GM18519 (cell line): ENCODE results near the gene SNTB2.
A peak's percentile ranks its signal among the peaks of the same experiment; 100 is the strongest.
"Not testable (repeated sequence)": the region's sequence is repeated elsewhere in the genome, so short reads cannot be mapped to it uniquely, and the experiment has no call there.

Source experiments
- ATAC-seq: cut with Tn5 transposase; IDR thresholded peaks from one replicate; pipeline ENCODE4 v1.9.1; 2021; ENCODE audit warnings: mild to moderate bottlenecking, moderate library complexity; ENCODE audit not compliant: unreplicated experiment, low FRiP score

The SNTB2 gene

DNA sequence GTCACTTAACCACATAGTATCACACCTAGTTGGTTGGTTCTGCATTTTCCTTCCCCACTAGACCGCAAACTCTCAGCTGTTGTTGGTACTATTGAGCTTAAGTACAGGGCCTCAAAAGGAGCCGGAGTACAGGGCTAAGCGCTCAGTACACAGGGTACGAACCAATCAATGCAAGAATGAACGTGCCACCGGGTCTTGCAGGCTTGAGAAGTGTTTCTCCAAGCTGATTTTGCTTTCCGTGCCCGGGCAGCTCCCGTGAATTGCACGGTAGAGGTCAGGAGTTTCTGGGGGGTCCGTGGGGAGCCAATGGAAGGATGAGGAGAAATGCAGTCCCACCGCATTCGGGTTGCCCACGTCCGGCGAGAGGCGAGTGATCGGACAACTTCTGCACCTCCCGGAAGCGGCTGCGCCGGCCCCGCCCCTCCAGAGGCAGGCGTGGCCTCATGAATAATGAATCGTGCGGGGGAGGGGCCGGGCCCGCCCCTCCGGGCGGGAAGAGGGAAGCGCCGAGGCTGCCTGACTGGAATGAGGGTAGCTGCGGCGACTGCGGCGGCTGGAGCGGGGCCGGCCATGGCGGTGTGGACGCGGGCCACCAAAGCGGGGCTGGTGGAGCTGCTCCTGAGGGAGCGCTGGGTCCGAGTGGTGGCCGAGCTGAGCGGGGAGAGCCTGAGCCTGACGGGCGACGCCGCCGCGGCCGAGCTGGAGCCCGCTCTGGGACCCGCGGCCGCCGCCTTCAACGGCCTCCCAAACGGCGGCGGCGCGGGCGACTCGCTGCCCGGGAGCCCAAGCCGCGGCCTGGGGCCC is at the start of gene SNTB2:
SNTB2 (plus strand) TSS at position 523 of the 804 bp plus-strand sequence; CDS start at position 526, 3 bp downstream.
- ATAC-seq: peak; percentile 46

DNA sequence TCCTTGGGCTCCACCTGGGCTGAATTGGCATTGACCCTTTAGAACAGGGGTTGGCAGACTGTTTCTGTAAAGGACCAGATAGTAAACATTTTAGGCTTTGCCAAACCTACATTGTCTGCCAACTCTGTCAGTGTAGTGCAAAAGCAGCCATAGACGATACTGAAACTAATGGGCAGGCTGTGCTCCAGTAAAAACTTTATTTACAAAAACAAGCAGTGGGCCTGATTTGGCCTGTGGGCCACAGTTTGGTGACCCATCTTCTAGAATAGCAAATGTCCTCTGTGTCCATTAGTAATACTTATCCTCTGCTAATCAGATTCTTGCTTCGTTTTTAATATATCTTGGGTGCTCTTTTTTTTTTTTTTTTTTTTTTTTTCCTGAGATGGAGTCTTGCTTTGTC is 48.4 kb upstream of the SNTB2 start:
- no peak for ATAC-seq

DNA sequence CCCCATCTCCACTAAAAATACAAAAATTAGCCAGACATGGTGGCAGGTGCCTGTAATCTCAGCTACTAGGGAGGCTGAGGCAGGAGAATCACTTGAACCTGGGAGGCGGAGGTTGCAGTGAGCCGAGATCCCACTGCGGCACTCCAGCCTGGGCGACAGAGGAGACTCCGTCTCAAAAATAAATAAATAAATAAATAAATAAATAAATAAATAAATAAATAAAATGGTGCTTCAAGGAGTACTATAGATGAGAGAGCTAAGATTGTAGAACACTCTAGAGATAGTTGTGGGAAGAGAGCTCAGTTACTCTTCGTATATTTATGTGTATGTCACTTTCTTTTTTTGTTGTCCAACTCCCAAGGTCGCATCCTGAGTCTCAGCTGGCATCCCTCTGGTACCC is 47.5 kb upstream of the SNTB2 start:
- ATAC-seq: not testable (repeated sequence)

DNA sequence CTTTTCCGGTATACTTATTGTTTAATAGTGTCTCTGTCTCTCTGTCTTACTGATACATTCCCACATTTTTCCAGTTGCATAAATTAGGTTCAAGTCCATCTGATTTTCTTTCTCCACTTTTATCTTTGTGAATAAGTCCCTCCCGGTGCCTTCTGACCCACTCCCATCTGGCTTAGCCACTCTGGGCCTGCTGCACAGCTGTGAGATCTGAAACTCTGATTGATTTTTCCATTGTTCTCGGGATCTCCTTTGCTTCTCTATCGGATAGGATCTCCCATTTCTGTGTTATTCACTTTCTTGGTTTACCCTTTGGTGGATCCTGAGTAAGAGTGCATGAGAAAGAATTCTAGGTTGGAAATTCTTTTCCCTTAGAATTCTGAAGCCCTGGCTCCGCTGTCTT is 46.0 kb upstream of the SNTB2 start:
- no peak for ATAC-seq

DNA sequence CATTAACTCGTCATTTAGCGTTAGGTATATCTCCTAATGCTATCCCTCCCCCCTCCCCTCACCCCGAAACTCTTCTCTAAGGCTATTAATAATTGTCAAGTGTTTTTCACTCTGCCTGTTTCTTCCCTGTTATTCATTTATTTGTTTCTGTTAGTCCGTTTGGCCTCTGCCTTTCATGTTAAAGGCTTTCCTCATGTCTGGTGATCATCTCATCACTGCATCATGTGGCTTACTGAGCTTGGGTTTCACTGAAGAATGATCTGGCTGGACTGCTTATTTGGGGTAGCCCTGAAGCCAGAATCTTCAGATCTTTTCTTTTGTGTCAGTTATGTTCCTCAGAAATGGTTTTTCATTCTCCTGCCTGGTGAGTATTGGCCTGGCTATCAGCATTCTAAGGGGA is 45.0 kb upstream of the SNTB2 start:
- no peak for ATAC-seq

DNA sequence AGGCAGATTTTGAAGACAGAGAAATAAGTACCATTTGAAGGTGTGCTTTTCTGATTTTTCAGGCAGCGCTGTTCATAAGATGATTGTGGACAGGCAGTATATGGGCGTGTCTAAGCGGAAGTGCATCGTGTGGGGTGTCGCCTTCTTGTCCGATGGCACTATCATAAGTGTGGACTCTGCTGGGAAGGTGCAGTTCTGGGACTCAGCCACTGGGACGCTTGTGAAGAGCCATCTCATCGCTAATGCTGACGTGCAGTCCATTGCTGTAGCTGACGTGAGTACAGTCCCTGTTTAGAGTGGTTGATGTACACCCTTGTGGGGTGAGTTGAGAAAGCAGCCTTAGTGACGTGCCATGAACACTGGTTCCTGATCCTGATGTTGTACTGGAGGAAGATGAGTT is 43.8 kb upstream of the SNTB2 start:
- no peak for ATAC-seq

DNA sequence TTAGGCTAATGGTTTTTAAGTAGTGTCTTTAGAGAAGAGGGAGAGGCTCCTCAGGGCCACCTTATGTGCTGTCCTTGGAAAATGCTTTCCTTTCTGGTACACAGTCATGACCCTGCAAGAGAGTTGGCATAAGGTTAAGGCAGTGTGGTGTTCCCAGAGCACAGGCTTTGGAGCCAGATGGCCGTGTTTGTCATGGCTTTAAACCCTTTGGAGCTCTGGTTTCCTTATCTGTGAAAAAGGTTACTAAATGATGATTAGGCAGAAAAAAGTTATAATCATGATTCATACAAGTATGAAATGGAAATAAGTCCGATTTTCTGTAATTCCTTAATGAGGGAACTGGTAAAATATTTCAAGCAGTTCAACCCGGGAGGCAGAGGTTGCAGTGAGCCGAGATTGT is 41.3 kb upstream of the SNTB2 start:
- ATAC-seq: no peak

DNA sequence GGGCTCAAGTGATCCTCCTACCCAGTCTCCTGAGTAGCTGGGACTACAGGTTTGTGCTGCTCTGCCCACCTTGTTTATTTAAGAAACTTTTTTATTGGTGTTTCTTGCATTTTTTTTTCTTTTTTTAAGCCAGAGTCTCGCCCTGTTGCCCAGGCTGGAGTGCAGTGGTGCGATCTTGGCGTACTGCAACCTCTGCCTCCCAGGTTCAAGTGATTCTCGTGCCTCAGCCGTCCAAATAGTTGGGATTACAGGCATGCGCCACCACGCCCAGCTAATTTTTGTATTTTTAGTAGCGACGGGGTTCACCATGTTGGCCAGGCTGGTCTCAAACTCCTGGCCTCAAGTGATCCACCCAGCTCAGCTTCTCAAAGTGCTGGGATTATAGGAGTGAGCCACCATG is 37.3 kb upstream of the SNTB2 start:
- not testable (repeated sequence) for ATAC-seq

DNA sequence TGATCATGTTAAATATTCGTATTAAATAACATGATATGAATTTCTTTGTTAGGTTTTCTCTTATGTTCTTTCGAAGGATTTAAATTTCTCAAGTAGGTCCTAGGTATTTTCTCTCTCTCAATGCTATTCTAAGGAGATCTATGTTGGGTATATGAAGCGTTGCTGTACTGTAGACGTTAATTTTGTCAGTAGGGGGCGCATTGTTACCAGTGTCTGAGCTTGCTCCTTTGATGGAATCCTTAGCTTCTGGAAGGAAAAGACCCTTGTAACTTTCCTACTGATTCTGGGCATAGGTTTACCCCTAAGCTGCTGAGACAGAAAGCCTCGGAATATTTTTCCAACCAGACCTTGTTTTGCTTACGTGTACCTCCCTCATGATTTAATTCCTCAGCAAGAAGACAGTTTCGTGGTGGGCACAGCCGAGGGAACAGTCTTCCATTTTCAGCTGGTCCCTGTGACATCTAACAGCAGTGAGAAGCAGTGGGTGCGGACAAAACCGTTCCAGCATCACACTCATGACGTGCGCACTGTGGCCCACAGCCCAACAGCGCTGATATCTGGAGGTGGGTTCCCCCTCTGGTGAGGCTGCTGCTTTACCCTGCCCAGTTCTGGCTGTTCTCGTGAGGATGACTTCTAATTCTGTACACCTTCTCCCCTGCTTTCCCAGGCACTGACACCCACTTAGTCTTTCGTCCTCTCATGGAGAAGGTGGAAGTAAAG is 36.7 kb upstream of the SNTB2 start:
- no peak for ATAC-seq

DNA sequence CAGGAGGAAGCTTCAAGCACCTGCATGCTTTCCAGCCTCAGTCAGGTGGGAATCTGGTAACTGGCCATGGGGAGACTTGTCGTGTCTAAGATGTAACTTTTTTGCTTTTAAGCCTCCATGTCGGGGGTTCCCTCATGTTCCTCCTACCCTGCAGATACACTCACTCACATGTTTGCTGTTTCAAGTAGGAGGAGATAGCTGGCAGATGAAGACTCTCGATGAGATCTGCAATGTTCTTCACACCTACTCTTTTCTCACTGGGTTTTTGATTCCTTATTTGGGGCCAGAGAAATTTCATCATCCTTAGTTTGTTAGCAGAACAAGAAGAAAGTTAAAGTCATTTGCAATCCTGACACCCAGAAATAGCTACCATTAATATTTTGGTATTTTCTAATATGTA is 29.8 kb upstream of the SNTB2 start:
- no peak for ATAC-seq

DNA sequence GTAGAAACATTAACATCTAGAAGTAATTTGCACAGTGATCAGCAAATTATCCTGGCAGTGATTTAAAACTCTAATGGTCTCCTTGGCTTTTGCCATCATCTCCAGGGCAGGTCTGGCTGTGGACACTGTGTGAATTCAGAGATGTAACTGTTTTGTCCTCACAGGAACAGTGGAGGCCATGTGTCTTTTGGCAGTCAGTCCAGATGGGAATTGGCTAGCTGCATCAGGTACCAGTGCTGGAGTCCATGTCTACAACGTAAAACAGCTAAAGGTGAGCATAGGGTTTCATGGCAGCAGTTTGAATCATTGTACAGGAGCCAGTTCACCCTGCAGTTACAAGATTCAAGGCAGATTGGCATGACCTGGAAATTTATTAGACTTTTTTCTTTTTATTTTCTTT is 26.8 kb upstream of the SNTB2 start:
- ATAC-seq: no peak

DNA sequence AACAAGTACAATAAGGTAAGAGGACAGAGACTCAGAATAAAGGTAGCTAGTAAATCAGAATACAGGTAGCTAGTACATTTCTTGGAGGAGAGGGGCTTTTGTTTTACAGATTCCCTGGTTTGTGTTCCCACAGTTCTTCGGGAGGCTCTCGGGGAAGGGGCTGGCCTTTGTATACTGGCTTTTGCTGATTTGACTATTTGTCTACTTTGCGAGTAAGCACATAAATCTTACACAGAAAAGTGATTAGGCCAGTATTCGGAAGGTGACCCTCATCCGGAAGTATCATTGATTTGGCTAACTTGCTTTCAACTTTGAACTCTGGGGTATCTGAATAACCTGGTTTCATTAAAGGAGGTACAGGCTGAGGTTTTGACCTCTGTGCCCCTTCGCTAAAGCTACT is 21.4 kb upstream of the SNTB2 start:
- ATAC-seq: no peak

DNA sequence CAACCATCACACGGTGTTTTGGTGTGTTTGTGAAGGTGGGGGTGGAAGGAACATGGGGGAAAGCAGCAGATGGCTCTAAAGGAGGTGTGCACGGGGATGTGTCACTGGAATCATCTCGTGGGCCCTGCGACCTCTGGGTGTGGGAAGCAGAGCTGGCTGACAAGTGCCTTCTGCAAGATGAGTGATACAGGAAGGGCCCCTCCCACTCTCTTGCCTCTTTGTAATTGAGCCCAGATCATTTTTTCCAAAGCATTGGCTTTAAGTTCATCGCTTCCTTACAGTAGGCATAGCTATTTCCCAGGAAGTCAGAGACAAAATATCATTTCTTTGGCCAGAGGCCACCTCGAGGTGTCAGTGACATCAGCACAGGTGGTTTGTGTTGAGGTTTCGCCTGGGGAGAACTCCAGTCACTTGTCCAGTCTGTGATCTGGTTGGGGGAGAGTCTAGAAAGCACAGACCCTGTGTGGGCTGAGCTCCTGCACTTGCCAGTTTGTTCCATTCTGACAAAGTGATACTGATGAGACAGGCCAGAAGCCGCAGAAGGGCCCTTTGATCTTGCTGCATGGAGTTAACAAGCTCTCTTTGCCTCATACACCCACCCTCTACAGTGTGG is 20.6 kb upstream of the SNTB2 start:
- ATAC-seq: no peak

DNA sequence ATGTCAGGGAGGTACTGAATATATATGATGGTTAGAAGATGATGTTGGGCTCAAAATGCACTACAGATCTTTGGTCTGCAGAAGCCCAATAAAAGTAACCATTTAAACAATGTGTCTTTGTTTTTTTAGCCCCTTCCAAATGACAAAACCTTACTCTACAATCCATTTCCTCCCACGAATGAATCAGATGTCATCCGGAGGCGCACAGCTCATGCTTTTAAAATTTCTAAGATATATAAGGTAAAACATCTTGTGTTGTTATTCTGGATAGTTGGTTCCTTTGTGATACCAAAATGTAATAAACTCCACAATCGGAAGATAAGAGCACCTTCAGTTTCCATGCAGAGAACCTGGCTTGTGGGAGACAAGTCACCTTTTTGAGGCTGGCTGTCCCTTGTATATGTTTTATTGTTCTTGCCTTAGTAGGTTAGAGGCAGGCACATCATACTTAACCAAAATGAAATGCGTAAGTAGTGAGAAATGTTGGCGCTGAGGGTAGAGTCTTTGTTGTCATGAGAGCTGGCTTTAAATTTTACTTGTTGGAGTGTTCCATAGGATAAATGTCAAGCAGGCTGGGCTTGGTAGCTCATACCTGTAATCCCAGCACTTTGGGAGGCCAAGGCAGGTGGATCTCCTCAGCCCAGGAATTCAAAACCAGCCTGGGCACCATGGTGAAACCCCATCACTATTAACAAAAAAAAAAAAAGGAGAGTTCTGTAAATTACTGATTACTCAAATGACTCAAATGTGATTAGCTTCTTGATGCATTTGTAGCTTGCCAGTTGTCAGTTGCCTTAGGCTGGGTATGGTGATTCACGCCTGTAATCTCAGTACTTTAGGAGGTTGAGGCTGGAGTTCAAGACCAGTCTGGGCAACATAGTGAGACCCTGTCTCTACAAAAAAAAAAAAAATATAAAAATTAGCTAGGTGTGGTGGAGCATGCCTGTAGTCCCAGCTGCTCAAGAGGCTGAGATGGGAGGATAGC is 19.7 kb upstream of the SNTB2 start:
- no peak for ATAC-seq

DNA sequence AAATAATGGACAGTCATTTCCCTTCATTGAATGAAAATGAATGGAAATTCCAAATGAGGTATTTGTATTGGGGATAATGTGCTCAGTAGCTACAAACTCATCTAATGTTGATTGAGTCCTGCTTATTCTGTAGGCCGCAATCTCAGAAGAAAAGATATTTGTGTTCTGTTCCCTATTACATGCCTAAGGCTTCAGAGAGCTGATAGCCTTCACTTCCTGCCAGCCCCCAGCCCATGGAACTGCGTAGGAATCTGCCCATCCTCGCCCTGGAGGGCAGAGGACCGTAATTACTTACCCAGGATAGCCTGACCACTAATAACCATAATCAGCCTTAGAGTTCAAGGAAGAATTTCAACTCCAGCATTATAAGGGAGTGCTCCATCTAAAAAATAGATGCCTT is 17.9 kb upstream of the SNTB2 start:
- no peak for ATAC-seq

DNA sequence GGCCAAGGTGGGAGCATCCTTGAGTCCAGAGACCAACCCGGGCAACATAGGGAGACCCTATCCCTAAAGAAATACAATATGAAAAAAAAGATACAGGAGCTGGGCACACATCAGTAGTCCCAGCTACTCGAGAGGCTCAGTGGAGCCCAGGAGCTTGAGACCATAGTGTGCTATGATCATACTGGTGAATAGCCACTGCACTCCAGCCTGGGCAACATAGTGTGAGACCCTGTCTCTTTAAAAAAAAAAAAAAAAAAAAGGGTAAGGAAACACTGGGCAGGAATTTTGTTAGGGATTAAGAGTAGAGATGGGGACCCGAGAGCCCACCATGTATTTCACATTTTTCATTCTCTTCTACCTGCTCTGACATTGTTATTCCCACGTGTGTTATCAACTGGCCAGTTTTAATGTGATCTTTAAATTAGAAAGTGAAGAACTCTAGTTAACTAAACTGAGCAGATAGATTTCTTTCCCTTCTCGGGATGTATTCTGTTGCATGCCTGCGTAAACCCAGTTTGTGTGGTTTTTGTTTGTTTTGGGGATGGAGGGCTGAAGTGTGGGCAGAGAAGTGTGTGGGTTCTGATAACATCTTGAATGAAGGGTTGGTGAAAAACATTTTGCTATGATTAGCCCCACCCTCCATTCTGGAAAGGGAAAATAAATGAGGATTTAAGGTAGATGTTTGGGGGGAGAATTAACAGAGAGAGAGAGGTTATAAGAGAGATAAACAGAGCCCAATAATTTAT is 17.2 kb upstream of the SNTB2 start:
- ATAC-seq: no peak

DNA sequence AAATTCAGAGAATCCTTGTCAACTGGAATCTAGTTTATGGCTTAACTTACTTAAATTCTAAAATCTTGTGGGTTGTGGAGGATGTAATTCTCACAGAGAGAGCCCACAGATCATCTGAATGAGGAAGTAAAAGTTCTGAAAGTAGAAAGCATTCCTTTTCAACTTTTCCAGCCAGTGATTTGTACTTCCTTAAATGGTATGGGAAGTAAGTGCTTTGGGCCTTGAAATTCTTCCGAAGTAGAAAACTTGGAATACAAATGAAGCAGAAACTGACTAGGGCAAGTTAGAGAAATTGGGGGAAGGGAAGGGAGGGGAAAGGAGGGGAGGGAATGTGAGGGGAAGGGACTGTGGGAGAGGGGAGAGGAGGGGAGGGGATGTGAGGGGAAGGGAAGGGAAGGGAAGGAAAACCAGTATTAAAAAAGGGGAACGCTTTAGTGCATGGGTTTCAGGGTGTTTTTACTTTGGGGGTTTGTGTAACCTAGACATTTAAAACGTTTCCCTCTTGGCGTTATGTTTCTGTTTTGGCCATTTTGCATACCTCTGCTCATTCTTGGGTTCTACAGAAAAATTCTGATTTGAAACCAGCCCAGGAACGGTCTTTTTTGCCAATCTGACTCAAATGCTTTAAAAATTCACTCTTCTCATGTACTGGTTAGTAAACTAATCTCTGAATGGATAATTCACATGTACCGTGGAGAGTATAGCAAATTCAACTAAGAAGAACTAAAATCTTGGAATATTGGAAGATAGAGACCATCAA is 15.5 kb upstream of the SNTB2 start:
- no peak for ATAC-seq

DNA sequence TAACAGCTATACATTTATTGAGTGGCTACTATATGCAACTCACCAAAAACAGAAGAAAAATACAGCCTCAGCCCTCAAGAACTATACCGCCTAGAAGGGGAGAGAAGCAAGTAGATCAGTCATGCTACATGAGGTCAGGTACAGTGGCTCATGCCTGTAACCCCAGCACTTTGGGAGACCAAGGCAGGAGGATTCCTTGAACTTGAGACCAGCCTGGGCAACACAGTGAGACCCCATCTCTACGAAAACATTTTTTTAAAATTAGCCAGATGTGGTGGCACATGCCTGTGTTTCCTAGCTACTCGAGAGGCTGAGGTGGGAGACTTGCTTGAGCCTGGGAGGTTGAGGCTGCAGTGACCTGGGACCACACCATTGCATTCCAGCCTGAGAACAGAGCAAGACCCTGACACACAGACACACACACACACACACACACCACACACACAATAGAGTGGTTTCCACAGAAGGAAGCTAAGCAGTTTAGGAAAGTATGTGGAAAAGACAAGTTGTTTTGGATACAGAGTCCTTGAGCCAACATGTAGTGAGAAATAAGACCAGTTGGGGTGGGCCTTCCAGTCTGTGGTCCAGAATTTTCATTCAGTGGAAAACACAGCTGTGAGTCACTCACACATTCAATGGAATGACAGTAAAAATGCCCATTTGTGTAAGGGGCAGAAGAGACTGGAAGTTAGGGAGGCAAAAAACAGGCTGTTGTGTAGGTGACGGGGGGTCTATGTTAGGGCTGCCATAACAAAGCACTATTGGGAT is 10.7 kb upstream of the SNTB2 start:
- ATAC-seq: no peak
